ENCODE results near the gene CTNNA3.

CTNNA3 gene

DNA sequence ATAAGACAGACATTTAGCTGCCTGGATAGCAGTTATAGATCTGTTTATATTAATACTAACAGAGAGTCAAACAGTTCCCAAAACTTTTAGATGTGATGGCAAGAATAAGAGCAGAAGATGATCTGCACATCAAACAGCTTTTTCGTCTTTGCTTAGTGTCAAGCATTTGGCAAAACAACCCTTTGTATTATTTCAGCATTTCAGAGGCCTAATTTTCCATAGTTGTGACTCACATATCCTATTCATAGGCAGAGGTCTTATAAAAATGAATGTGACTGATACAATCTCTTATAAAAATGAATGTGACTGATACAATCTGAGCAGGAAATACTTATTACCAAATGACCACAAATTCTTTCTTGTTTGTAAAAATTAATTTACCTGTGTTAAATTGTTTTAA is 699.0 kb downstream of the CTNNA3 start:
- no peak for DNase-seq

- DNase-seq, result no peak
Observed at GRCh38 chr10:66990143-66990830, 705.7 kb downstream of the CTNNA3 start.

GRCh38 chr10:66983475-66983818 is 712.5 kb downstream of the CTNNA3 start:
- DNase-seq, result no peak

DNA sequence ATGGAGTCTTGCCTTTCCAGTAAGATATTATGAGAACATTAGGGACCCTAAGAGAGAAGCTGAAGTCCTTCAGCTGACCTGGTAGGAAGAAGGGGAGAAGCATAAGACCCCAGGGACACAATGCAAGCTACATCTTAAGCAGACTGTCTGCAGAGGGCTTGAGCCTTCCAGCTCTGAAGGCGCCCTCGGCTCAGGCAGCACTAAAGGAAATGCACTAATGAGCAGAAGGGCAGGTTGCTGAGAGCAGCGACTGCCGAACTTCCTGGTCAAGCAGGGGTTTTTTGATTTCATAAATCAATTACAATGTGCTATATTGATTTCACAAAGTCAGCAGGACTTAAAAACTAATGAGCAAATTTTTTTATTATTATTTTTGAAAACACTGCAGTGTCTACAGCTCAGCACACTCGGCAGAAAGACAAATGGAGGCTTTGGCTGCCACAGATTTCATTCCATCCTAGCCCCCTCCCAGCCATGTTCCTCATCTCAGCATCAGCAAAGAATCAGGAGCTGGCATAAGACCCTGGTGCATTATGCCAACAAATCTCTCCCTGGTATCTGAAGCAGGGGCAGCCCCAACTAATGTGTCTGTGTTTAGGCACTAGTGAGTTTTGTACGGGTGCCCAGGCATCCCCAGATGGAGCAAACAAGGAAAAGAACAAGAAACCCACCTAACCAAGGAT is 713.1 kb downstream of the CTNNA3 start:
- no peak for DNase-seq

DNA sequence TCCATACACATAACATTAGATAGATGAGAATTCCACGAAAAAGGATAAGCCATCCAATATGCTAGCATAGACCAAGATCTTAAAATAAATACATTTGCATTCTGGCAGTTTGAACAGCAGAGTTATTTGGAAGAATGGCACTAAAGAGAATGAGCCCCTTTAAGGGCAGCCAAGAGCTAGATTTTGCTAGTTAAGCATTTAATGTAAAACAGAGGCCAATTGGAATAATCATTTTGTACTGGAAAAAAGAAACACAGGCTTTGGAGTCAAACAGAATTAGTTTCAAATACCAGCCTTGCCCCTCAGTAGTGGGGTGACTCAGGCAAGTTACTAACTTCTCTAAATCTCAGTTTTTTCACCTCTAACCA is 714.0 kb downstream of the CTNNA3 start:
- no peak for DNase-seq

DNA sequence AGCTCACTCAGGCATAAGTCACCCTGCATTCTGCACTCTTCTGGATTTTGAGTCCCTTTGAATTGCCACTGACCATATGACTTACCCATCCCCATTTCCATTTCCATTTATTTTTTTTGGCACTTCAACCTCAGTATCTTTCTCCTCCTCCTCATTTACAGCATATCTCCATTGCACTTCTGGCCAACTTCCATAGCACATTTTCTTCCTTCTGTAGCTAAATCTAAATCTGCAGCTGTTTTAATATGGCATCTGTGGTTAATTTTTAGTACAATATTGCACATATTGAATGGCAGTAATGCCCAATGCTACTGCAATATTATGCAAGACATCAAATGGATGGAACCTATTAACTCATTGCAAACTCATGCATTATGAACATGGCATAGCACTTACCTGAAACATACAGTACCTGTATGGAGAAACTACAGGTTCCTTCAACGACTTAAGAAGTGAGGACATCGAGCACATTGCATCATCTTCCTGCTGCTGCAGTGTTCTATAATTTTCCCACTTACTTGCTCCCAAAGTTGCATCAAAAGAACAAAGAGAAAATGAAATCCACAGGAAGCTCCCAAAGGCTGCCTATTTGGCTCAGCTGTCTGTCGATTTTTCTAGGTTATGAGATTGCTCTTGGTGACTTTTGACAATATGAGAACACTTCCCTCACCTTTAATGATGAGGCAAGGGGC is 714.5 kb downstream of the CTNNA3 start:
- DNase-seq, result no peak

- no peak for DNase-seq
Observed at GRCh38 chr10:66980246-66980815, 715.7 kb downstream of the CTNNA3 start.

GRCh38 chr10:66964946-66965345 is 731.0 kb downstream of the CTNNA3 start:
- DNase-seq, result no peak

DNA sequence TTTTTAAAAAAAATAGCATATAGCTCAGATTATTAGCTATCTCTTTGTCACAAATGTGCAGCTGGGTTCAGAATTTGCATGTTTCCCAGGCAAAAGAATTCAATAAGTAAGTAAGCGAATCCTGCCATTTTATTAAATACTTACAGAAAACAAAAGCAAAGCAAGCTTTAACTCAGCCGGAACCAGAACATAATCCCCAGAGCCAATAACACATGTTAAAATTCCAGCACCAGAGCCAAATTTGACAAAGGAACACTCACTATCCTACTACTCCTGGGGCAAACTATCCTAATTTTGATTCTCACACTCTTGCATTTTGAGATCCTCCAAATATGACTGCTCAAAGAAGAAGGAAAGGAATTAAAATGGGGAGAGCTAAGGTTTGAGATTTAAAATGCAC is 737.5 kb downstream of the CTNNA3 start:
- DNase-seq, result no peak

- DNase-seq, result no peak
Observed at GRCh38 chr10:66951896-66952295, 744.1 kb downstream of the CTNNA3 start.

- no peak for DNase-seq
Observed at GRCh38 chr10:66943590-66943989, 752.4 kb downstream of the CTNNA3 start.

DNA sequence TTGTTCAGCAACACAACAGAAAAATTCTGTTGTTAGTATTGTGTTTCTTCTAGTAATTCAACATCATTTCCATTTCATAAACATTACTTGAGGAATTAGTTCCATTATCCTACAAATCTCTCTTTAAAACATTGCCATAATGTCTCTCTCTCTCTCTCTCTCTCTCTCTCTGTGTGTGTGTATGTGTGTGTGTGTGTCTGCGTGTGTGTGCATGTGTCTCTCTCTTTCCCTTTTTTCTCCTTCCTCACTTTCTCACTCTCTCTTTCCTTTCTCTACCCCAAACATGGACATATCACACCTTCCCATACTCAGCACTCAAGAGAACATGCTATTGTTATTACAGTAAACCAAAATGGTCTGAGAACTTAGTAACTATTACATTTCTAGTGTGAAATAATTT is 753.6 kb downstream of the CTNNA3 start:
- no peak for DNase-seq

- no peak for DNase-seq
Observed at GRCh38 chr10:66941491-66941890, 754.5 kb downstream of the CTNNA3 start.

GRCh38 chr10:66940965-66941364 is 755.0 kb downstream of the CTNNA3 start:
- DNase-seq, result no peak

DNA sequence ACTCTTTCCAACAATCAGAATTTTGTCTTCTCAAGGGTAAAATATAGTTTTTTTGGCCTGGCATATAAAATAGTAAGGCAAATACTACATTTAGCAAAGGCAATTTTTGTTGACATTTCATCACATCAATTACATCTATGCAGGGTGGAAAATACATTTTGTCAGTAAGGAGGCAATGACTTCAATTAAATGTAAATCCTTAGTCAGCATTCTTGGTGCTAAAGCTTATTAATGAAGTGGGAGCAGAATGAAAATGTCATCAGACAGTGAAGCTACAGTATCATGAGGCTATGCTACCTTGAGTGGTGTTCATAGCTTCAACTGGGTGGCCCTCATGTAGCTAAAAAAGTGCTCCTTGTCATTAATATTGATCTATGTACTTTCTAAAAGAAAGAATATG is 761.3 kb downstream of the CTNNA3 start:
- DNase-seq, result no peak

DNA sequence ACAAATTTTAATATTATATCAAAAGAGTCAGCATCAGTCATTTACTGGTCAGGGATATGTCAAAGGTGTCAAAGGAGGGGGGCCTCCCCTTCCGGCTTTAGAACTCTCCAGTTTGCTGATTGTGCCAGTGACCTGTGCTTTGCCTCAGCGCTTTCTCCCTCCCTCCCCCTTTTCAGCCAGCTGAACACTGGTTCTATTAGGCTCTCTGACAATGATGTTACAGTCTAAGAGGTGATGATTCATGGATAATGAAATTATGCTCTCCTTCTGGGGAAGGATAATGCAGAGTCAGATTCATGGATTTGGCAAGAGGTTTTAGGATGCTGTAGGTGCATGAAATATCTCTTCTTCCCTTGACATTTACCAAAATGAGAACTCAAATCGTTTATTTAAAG is 764.0 kb downstream of the CTNNA3 start:
- no peak for DNase-seq

DNA sequence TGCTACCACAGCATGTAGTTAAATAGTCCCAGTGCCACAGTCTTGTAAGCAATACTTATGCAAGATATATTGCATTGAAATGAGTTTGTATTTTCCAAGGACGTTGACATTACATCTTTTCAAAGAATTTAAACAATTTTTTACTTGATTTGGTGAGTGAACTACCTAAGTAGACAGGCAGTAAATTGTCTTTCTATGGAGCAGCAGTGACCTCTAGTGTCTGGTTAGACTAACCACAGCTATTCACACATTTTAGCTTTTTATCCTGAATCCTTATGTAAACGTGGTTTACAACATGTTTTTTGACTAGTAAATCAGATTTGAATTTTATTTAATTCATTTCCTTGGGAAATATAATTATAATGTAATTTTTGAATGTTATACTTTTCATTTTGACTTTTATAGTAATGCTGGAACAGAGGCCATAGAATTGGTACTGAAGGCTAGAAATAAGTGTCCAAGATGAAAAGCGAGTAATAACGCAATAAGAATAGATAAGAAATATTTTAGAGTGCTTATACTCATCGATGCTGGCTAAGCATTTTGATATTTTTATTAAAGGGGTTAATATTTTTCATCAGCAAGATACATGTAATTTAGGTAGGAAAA is 764.6 kb downstream of the CTNNA3 start:
- no peak for DNase-seq

- no peak for DNase-seq
Observed at GRCh38 chr10:66929375-66929774, 766.6 kb downstream of the CTNNA3 start.

- no peak for DNase-seq
Observed at GRCh38 chr10:66928776-66929175, 767.2 kb downstream of the CTNNA3 start.

GRCh38 chr10:66927971-66928770 is 767.8 kb downstream of the CTNNA3 start:
- no peak for DNase-seq

- no peak for DNase-seq
Observed at GRCh38 chr10:66927251-66927935, 768.6 kb downstream of the CTNNA3 start.

- no peak for DNase-seq
Observed at GRCh38 chr10:66926841-66927240, 769.2 kb downstream of the CTNNA3 start.
